Hepatic stellate cell (primary cell): ENCODE results near the gene EHHADH.
A peak's percentile ranks its signal among the peaks of the same experiment; 100 is the strongest.

Experiments used
- DNase-seq: peaks from one replicate; pipeline ENCODE4 v3.0.0; 2011; ENCODE audit warnings: low spot score

Gene EHHADH

DNA sequence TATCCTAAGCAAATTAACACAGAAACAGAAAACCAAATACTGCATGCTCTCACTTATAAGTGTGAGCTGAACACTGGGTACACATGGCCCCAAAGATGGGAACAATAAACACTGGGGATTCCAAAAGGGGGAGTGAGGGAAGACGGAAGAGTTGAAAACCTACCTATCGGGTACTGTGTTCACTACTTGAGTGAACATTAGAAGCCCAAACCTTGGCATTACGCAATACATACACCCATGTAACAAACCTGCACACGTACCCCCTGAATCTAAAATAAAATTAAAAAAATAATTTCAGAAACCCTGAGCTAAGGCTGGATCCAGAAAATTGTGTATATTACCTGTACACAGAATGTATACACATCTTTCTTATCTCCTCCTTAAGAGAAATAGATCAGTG is 58.2 kb downstream of the EHHADH start:
- no peak for DNase-seq

DNA sequence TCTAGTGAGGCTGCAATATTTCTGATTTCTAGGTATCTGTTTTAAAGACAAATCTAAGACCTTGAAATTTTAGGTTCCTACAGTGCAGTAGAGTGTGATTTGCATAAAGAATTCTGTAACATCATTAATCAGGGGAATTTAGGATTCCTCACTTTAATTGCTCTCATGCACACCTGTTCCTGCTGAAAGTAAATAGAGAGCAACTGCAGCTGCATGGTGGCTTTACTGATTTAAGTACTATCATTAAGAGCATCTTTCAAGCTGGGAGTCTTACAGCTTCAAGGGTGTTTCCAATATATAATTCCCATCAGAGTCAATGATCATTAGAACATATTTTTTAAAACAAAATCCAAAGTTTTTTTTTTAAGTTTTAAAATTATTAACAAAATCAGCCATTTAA is 65.0 kb downstream of the EHHADH start:
- no peak for DNase-seq

DNA sequence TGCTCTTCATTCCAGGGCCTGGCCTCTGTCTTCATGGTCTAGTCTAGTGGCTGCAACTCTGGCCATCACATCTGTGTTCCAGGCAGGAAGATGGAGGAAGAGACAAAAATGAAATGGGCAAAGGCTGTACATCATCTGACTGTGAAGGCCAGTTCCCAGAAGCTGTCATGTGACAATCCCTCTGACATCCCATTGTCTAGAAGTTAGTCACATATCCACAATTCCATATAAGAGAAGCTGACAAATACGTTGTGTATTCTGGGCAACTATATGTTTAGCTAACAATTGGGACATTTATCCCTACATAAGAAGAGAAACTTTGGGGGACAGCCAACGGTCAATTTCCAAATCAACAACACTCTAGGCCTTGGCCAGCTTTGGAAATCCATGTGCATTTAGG is 66.5 kb downstream of the EHHADH start:
- DNase-seq = no peak

DNA sequence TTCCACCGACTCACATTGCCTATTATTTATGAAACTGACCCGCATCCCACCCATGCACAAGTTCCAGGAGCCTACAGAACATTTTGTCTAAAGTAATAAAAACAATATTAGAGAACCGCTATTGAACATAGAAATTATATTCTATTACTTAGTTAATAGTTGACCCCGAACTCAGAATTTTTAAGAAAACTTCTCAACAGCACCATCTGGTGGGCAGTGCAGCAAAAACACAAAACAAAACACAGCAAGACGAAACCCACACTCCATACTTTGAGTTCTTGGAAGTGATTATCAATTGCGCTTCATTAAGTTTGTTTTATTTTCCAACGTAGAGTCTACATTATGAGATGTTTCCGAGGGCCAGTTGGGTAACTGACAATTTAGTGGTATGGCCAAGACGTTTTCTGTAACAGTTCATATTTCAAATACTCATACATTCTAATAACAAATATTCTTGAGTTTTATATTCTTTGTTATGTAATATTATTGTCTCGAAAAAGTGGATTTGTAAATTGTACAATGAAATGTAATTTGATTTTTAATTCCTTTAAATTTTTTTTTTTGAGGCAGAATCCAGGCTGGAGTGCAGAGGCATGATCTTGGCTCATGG is 77.0 kb downstream of the EHHADH start:
- DNase-seq = peak; percentile 15

DNA sequence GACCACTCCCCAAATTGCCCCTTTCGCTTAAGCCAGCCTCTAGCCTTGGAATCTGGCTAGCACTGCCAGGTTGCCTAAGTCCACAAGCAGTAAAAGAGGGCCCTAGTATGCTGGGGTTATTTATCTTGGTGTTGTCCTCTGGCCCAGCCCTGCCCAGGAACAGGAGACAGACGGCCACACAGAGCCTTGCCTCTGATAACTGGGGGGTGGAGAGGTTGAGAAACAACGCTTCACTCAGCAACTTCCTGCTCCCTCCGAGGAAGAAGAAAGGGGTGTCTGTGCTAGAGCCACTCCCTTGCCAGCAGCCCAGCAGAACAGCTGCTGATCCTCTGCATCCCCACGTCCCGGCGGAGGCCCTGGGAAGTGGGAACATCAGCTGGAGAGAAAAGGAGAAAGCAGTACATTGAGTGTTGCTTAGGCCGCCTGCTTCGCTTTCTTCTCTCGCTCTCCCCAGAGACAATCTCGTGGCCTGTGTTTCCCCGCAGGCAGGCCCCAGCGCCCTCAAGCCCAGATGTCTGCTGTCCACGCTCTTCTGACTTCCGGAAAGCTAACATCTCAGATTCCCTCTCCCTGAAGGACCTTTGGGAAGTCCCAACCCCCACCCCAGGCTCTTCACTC is 78.4 kb downstream of the EHHADH start:
- no peak for DNase-seq

DNA sequence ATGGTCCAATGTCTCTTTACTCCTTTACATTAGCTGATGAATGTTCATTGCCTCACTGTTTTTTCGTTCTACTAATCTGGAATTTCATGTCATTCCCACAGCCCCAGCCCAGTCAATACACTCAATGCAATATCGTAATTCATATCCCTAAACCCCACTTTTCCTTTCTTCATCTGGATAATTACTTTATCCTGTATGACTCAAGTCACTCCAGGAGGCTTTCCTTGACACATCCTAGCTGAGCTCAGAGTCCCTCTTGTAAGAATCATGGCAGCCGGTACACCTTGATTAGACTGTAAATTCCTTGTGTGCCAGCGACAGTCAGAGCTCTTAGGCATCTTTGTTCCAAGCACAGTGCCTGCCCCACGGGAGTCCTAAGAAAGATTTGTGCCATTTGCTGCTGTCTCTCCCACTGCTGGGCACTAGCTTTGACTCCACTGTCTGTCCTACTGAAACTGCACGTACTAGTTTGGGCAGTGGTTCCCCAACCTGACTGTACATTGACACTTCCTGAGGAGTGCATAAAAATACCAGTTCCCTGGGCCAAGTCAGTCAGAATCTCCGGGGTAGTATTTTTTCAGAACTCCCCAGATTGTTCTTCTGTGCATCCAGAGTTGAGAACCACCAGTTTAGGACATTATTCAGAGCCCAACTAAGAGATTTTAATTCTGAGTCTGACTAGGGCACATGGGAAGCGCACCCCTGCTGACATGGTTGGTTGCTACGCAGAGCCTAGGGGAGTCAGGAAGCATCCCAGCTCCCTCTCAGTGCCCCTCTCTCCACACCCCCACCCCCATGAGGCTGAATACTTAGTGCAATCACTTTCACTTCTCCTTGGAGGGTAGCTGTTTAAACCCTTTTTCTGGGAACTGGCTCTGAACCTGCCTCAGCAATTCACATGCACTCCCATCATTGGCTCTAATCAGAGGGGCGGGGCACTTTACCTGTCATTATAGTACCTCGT is 81.5 kb downstream of the EHHADH start:
- no peak for DNase-seq

DNA sequence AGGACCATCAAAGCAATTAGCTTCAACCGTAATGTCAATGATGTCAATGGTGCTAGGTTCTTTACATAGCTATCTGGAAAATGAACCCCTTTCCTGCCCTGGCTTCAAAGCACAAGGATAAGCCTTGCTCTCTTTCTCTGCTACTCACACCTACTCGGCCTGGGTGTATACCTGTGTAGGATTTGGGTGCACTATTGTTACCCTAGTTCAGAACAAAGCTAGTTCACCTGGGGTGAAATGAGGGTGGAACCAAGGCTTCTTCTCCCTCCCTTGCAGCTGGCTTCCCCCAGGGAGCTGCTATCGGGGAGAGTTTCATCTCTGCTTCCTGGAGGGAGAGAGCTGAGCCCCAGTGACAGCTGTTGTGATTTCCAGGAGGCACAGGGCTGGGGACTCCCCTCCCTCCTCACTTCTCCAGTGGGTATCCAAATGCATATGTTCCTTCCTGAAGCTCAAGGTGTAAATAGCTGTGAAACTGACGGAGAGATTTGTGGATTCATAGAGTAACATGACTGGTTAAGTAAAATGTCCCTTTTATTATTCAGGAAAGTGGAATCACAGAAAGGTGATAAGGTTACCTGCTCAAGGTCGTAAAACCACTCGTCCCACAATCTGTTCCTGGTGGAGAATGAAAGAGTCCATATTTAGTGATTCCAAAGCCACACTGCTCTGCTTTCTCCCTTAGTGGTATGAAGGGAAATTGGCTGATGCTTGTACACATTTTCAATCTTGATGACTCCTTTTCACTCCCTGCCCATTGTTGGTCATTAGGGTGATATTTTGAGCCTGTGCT is 89.2 kb downstream of the EHHADH start:
- no peak for DNase-seq

DNA sequence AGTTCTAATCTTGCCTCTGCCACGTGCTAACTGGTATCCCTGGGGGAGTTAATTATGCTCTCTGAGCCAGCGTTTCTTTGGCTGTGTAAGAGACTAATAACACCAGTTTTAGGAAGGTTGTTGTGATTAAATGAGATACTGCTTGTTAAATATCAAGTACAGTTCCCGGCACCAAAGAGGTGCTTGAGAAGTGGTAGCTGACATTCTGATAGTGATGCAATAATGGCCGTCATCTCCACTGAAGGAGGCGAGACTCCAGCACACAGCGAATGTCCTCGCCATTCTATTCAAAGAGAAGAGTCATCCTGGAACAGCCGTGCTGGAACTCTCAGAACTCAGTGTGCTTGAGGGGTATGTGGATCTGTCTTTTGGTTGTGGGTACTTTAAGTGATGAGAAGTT is 91.2 kb downstream of the EHHADH start:
- no peak for DNase-seq

DNA sequence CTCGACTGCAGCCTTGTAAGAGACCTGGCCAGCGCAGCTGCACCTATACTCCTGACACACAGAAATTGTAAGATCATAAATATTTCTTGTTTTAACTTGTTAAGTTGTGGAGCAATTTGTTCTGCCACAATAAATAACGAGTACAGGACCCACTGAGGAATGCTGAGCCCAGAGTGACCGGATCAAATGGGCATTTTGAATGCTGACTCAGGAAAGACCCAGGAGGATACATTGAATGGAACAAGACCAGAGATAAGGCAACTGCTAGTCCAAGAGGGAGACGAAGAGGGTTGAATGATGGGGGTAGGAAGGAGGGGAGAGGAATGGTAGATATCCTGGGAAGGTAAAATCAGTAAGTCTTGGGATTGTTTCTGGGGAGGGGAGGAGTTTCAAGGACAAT is 92.1 kb downstream of the EHHADH start:
- no peak for DNase-seq

DNA sequence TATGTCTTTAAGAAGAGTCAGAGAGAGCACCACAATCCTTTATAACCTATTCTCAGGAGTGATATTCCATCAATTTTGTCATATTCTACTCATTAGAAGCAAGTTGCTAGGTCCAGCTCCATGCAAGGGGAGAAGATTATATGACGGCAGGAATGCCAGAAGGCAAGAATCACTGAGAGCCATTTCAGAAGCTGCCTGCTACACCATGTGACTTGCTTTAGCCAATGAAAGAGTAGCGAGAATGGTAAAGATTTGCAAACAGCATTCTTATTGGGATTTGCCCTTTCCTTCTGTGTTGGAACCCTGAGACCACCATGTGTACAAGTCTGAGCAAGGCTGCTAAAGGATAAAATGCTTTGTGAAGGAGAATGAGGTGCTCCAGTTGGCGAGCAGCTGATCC is 96.5 kb downstream of the EHHADH start:
- no peak for DNase-seq

DNA sequence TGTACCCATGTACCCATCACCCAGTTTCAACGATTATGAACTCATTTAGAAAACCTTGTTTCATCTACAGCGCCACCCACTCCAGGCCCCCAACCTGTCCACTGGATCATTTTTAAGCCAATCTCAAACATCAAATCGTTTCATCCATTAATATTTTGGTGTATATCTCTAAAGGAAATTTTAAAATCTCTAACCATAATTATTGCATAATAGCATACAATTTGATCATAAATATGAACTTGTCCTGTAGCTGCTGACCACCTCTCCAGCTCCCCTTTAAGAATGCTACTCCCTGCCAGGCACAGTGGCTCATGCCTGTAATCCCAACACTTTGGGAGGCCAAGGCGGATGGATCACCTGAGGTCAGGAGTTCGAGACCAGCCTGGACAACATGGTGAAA is 98.2 kb downstream of the EHHADH start:
- no peak for DNase-seq

DNA sequence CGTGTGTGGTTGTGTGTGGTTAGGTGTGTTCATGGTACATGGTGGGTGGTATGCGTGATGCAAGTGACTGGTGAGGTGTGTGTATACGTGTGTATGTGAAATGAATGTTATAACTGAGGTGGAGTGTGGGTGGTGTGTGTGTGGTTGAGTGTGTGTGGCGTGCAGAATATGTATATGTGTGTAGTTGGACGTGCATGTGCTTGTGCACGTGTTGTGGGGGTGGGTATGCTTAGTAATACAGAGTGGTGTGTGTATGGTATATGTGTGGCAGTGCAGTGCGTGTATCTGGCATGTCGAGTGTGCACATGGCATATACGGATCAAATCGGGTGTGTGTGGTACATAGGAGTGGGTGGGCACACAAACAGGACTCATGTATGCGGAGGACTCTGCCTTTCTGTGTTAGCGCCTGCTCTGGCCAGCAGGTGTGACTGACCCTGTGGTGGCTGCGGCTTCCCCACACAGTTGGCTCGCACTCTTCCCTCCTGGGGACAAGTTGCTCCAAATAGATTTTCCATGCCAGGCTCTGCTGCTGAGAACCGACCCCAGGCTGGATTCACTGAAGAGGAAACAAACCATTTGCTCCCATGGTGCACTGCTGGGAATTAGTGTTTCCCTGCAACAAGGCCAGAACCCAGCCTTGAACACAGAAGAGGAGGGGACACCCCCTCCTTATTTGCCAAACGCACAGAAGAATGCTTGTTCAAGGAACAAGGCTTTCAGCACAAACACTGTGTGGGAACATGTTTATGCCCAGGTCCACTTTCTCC is 99.8 kb downstream of the EHHADH start:
- DNase-seq = no peak

DNA sequence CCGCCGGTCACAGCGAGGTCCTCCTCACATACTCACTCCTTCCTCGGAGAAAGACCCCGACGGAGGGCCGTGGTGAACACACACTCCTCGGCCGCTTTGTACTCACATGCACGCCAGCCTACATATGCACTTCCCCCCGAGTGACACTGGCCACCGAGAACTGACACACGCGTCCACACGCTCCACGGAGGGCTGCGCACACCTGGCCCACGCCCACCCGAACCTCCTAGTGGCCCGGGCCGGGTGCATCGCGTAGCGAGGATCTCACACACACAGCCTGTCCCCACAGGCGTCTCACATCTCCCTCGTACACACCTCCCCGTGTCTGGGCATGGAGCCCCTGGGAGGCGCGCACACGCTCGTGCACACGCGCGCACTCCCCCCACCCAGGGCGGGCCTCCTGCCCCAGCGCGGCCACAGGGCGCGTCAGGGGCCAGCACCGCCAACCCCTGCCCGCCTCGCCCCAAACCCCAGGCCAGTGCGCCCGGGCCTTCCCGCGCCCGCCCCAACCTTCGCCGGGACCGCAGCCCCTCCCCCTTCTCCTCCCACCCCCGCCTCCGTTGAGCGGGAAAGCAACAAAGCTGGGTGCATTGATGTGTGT is 100.6 kb downstream of the EHHADH start:
- no peak for DNase-seq

DNA sequence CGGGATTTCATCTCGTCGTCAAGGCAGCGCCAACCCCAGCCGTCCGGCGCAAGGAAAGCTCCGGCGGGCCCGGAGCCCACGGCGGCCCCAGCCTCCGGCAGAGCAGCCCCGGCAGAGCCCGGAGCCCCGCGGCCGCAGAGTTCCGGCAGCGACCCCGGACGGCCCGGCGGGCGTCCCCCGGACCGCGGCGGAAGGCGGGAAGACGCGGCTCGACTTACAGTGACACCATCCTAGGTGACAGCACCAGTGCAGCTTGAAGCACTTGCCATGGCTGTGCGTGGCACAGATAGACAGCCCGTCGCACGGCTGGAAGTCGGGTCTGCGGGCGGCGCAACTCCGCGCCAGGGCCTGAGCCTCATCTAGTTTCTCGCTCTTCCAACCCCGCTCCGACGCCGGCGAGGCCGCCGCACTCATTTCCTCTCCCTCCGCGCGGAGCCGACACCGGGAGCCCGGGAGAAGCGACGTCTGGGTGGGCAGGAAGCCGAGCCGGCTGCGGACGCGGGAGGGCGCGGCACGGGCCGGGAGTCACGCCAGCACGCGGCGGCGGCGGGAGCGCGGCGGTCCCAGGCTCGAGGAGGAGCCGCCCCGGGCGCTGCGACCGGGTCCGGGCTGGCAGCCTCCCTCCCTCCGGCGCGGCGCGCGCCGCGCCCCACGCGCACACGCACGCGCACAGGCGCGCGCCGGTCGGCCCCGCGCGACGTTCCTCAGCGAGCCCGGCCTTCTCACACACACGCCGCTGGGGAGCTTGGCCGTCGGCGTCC is 101.3 kb downstream of the EHHADH start, which contains the start of gene C3orf70:
Gene C3orf70 (minus strand): TSS at position 651 of the 761 bp plus-strand sequence. CDS start 237 bp downstream, at position 414.
- DNase-seq = peak; percentile 52

DNA sequence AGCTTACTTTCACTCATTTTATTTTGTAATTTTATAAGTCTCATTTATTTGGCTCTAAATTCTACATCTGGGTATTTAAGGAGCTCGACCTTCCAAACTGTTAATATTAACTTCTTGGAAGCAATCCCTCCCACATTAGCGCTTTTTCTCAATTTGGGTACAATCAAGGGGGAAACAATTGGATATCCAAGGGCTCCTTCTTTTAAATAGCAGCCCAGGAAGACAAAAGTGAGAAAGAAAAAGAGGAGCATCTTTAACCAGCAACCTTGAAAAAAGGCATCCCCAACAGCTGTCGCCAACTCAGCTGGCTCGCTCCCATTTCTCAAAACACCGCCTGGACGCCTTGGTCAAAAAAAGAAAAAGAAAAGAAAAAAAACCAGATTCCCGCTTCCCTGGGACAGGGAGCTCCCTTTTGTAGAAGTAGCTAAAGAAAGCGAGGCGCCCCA is 101.9 kb downstream of the EHHADH start:
- DNase-seq = no peak

DNA sequence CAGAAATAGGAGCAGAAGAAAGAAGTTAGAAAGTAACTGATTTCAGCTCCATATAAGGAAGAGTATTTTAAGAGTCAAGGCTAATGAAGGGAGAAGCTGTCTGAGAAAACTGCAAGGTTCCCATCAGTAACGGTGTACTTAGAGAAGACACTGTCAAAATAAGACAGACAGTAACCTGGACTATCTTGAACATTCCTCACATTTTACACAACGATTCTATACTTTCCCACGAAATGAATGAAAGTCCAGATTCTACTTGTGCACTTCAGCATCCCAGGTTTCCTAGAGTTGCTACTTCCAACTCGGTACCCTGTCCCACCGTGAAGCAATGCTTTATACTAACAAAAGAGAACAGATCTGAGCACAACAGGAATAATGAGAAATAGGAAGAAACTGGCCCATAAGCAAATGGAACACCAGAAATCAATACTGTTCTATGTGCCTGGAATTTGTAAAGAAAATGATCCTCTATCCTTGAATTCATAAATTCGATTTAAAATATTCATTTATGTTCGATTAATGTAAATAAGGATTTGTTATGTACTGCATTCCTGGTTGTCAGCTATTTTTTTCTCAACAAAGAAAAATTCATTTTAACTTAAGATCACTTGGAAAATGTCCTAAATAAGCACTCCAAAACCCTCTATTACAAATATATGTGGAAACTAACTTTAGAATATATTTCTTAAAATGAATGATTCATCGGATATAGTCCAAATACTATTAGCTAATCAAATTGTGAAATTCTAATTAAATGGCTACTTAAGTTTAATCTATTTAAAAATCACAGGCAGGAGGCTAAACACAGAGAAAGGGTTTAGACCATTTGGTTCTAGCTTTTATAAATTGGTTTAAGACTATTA is 102.5 kb downstream of the EHHADH start:
- DNase-seq = no peak

DNA sequence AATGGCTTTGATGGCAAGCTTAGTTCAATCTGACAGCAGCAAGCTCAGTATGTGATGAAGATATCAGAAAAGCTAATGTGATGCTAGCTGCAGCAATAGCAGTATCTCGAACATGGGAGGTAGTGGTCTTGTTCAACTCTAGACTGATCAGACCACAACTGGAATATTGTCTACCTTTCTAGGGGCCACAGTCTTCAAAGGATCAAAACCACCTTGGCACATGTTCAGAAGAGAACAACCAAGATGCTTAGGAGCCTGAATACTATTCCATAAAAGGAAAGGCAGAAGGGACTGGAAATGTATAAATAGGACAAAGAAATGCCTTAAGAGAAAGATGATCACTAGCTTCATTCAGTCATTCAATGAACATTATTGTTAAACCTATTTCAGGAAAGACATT is 103.3 kb downstream of the EHHADH start:
- DNase-seq = no peak

DNA sequence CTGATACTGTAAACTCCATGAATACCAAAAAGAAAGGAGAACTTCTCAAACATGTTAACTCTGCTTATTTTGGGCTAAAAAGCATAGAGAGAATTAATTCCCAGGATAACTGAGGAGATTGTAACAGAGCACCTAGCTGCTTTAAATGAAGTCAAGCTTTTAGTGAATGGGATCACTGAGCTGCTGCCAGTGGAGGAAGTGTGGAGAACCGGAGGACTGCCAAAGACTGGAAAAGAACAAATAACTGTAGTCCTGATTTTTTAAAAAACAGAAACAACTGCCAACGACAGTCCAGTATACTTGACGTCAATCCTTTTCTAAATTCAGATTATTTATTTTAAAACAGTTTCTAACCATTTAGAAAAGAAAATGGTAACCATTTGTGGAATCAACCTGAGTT is 104.3 kb downstream of the EHHADH start:
- no peak for DNase-seq

DNA sequence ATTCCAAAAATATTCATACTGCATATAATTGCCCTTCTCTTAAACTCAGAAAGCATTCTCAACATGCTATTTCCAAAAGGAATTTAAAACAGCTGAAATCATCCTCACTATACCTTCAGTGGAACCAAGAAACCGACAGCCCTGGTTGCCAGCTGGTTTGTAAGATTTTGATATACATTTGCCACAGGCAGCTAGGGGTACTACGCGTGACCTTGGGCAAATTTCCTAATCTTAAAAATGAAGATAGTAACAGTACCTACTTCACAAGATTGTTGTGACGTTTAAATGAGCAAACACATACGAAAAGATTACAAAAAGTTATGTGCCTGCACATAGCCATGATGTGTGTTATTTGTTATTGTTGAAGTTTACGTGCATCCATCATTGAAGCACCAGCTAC is 108.3 kb downstream of the EHHADH start:
- no peak for DNase-seq
